Measurements from ENCODE around the gene SHH.

DNA sequence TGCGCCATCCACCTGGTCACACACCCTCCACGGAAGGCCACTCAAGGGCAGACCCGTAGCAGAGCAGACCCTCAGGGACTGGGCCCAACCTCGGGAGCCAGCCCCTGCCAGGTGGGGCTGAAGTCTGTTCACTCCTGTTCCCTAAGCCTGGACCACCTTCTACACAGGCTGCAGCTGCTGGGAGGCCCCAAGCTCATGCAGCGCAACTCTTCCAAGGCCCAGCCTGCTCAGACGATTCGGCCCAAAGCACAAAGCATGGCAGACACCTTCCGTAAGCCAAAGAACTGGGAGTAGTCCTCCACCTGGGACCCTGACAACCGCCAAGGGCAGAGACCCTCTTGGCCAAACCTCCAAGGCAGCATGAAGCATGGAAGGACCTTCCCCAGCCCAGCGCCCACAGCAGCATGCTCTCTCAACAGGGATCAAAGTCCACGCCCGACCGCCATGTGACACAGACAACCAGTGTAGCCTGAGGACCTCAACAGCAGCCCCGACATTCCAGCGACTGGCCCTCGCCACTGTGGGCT lies 11.5 kb downstream of the SHH start:
- TF ChIP-seq CTCF (conservative IDR thresholded peaks at IDR 0.05; ENCODE audit: low read depth, low read length) (no peak), BHLHE40 (IDR thresholded peaks at IDR 0.05; ENCODE audit: low read depth, low read length) (no peak), POLR2A (IDR thresholded peaks at IDR 0.05; ENCODE audit: low read depth, low read length) (no peak), CEBPB (IDR thresholded peaks at IDR 0.05; ENCODE audit: low read depth, low read length) (no peak)
